Renal pelvis (tissue), 4 donors: ENCODE results near the gene MED13. TPM values are rescaled to one million over a fixed set of nuclear protein-coding genes. Genes with fewer than 3 reads are reported as not detected.
"Not testable (repeated sequence)": the region's sequence is repeated elsewhere in the genome, so short reads cannot be mapped to it uniquely, and the experiment has no call there.

Experiments
- DNase-seq: peaks from one replicate; pipeline ENCODE4 v3.0.0-alpha.2; 2013
- polyA plus RNA-seq, 3 donors: library from polyadenylated mRNA; unstranded; fragments of 120-200 nt; gene quantifications; one replicate each; pipeline ENCODE4 v1.2.1, GENCODE V29; 2013; ENCODE audit not compliant: insufficient read length in 3 of 3

The MED13 gene
- polyA plus RNA-seq, 3 donors, result 43.4 to 49.4 (median 43.5) TPM

DNA sequence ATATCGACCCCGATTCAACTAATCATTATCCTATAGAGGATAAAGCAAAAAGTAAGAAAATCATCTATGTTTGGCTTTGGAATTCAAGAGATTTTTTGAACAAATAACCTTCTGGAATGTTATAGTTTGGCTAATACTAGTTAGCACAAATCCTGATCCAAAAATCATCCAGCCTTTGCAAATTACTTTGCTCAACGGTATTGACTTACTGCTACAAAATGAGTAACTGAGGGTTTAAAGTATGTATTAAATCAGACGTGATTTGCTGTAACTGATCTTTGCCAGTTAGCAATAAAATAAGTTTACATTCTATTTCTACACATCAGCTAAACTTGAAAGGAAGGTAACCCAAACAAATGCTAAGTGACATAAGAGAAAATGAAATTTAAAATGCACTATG, 6.5 kb downstream of the MED13 start:
- no peak for DNase-seq

DNA sequence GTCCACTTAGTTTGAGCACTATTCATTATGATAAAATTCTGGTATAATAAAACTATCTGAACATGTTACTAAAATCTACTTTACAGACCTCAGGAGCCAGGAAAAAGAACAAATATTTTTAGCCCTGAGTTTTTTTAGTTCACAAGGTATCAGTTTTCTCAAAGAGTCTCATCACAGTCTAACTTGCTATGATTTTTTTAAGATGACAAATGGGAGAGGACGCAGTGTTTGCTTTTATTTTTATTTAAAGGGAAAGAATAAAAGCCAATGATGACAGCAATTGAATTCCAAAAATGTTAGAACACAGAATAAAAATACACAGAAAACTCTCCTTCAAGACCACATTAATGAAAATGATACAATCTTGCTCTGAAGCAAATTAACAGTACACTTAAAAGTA, 7.4 kb downstream of the MED13 start:
- no peak for DNase-seq

DNA sequence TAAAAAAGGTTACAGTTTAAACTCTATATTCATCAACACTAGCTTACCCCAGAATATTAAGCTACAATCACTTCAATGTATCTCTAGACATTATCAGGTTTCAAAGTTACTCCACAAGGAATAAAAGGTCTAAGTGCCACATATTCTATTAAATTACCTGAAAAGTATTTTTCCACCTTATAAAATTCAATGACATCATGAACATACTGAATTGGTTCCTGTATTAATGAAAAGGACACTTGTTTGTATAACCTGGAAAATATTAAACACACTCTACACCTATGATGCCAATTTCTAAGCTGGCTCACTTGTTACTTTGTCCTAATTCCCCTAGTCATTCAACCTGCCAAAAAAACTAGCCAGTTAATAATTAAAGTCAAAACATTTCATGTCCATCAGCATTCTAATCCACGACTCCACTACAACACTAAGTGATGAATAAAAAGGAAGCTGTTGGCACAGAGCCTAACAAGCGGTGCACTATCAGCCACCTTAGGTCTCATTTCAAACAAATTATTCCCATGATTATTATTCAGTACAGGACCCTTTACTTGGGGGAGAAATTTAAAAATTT, 12.2 kb downstream of the MED13 start:
- no peak for DNase-seq

DNA sequence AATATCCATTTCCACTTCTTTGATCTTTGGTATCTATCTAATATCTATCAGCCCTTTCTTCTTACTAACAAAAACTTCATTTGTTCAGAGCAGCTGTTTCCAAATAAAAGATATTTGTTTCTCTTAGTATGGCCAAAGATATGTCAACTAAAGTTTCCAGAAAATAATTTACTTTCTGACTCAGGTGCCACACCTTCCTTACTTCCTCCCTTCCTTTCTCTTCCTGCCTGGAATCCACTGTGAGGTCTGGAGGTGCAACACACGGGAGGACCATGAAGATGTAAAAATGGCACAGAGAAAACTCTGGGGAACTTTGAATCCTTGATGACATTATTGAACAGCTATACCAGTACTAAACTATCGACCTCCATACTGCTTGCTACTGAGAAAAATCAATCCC, 14.0 kb downstream of the MED13 start:
- no peak for DNase-seq

DNA sequence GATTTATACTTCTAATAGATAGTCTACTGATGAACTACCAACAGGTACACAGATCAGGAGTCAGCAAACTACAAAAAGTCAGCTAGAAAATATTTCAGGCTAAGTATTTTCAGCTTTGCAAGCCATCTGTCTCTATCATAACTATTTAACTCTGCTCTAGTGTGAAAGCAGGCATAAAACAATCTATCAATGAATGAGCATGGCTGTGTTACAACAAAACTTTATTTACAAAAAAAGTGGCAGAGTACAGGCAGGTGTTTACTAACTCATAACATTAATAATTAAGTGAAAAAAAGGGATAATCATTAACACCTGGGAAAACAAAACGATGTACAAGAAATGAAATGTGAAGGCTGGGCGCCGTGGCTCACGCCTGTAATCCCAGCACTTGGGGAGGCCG, 15.8 kb downstream of the MED13 start:
- DNase-seq, result no peak

DNA sequence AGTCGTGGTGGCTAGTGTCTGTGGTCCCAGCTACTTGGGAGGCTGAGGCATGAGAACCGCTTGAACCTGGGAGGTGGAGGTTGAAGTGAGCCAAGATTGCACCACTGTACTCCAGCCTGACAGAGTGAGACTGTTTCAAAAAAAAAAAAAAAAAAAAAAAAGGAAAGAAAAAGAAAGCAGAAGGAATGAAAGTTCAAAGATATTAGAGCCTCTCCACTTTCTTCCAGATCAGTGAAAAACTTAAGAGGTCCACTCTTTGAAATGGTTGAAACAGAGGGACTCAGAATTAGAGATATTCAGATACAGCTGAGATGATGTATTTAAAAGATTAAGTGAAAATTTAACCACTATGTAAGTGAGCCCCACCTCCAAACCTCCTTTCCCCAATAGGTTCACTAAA, 16.8 kb downstream of the MED13 start:
- DNase-seq, result no peak

DNA sequence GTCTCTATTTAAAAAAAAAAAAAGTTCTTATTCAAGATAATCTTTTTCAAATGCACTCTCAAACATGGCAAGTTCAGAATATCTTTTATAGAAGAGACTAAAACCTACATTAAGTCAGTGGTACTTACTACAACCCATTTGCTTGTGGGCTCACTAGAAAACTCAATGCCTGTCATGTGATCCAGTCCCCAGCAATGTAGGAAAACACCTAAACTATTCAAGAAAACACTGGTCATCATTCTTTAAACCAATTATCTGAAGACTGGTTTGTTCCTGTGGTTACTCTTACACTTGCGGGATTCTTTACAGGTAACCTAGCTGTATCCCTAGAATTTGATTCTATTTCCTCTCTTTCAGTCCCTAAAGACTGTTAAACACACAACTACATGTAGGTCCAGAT, 19.6 kb downstream of the MED13 start:
- DNase-seq, result no peak

DNA sequence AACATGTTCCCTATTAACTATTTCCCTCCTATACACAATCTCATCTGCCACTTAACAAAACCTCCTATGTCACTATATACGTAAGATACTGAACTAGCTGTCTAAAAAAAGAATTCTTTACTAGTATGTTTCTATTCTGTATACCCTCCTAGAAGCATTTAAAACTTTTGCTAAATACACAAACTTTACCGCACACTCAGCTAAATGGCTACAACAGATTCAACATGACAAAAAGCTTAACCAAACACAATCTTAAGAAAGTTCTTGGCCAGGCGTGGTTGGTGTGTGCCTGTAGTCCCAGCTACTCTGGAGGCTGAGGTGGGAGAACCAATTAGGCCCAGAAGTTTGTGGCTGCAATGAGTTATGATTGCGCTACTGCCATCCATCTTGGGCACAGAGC, 20.0 kb downstream of the MED13 start:
- DNase-seq, result no peak

DNA sequence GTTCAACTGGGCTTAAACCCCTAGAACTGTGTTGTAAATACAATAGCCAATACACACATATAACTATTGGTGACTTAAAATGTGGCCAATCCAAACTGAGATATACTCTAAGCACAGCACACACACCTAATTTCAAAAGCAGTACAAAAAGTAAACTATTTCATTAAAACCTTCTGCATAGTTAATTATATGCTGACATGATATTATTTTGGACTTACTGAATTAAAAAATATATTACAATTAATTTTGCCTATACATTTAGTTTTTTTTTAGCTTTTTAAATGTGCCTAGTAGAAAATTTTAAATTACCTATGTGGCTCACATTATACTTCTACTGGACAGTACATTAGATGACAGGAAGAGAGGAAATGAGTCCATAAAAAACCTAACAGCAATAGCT, 21.5 kb downstream of the MED13 start:
- no peak for DNase-seq

DNA sequence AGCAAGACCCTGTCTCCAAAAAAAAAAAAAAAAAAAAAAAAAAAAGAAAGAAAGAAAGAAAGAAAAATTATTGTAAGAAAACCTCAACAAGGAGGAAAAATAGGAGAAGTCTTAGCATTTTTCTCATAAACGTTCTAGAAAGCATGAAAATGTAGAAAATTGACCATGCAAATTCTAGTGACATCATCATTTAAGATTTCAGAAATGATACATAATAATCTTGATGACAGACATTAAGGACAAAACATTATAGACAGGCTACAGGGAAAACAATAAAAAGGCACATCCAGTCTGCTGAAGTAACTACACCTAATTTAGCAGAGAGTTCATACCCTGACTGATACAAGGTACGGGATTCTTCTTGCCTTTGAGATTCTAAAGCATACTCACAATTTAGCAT, 21.9 kb downstream of the MED13 start:
- DNase-seq, result no peak

DNA sequence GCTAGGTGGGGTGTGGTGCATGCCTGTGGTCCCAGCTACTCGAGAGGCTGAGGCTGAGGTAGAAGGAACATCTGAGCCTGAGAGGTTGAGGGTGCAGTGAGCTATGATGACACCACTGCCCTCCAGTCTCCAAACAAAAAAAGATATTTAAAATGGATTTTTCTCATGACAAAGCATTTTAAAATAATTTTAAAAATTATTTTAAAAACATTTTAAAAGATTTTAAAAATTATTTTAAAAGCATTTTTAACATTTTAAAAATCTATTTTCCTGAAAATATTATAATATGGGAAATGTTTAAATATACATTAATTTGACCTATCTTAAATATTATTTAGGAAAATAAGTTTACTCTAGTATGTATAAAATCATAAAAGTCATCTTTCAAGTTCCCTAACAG, 26.8 kb downstream of the MED13 start:
- DNase-seq, result no peak

DNA sequence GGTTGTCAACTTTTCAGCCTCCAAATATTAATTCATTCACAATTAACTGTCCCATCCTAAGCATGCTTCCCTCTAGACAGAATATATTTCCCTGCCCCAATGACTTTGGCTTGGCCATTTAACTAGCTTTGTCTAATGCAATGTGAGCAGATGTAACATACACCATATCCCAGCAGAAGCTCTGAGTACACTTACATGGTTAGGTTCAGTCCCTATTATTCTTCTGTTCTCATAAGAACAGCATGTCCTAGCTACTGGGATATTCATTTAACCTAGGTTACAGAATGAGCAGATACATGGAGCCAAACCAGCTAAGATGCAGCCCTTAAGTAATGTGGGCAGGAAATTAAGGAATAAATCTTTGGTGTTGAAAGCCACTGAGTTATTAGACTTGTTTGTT, 31.8 kb downstream of the MED13 start:
- no peak for DNase-seq

DNA sequence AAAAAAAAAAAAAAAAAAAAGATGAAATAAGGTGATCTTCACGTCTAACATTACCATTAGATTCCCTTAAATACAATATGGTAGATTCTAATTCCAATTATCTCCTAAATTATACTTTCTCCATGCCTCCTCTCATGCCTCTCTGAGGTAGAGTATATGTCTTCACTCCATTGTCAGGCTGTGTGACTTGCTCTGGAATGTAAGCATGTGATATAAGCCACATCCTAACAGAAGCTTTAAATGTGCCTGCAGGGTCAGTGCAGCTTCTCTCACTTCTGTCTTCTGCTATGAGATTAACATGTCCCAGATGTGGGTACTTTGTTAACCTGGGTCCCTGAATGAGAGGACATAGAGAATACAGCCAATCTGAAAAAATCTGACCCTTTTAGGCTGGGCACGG, 32.6 kb downstream of the MED13 start:
- DNase-seq, result no peak

DNA sequence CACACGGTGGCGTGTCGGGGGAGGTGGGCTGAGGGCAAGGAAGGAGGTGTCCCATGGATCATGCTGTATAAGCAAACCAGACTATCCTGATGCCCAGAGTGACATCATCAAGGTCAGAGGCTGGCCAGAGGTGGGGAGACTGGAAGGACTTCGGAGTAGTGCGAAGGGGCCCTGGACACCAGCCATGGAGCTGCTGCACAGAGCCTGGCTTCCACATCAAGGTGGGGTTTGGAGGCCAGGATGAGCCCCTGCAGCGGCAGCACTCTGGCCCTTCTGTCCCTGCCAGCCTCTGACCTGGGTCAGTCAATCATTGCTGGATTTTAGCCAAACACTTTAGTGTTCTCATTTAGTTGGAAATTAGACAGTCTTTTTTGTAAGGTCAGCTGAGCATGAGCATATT, 34.8 kb downstream of the MED13 start:
- DNase-seq, result no peak

DNA sequence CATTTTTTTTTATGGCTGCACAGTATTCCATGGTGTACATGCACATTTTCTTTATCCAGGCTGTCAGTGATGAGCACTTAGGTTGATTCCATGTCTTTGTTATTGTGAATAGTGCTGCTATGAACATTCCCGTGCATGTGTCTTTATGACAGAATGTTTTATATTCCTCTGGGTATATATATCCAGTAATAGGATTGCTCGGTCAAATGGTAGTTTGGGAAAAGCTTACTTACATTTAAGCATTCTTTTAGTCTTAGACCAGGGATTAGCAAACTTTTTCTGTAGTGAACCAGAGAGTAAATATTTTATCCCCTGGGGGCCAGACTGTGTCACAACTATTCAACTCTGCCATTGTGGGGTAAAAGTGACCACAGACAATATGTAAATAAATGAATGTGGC, 40.2 kb downstream of the MED13 start:
- DNase-seq, result no peak

DNA sequence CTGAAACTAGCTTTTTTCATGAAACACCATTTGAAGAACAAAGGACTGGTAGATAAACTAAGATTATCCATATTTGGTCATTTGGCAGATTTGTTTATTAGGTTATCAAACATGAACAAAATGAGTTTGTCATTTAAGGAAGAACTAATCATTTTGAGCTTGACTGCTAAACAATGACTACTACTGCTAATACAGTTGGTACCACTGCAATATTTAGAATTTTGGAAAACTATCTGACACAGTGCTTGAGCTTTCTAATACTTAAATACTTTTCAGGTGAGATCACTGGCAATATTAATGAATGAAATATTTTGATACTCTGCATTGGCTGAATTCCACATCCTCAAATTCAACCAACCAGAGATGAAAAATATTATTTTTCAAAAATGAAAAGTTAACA, 47.2 kb downstream of the MED13 start:
- DNase-seq, result no peak

DNA sequence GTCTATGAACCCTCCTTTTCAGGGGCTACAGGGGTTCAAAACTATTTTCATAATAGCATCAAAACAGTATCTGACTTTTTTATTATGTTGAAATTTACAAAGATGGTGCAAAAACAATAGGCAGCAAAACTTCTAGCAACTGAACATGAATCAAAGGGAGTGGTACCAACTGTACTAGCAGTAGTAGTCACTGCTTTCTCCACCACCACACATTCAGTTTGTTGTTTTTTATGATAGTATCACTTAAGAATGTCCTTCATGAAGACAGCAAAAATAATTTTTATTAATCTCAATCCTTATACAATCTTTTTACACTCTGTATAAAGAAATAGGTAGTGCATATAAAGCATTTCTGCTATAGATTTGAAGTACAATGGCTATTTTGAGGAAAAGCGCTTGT, 47.6 kb downstream of the MED13 start:
- DNase-seq, result no peak

DNA sequence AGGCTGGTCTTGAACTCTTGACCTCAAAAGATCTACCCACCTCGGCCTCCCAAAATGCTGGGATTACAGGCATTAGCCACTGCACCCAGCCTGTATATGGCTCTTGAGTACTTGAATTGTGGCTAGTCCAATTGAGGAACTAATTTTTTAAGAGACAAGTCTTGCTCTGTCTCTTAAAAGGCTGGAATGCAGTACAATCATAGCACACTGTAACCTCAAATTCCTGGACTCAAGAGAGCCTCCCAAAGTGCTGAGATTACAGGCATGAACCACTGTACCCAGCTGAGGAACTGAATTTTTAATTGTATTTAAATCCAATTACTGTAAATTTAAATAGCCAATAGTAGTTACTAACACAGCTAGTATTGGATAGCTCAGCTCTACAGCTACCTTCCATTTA, 50.6 kb downstream of the MED13 start:
- no peak for DNase-seq

DNA sequence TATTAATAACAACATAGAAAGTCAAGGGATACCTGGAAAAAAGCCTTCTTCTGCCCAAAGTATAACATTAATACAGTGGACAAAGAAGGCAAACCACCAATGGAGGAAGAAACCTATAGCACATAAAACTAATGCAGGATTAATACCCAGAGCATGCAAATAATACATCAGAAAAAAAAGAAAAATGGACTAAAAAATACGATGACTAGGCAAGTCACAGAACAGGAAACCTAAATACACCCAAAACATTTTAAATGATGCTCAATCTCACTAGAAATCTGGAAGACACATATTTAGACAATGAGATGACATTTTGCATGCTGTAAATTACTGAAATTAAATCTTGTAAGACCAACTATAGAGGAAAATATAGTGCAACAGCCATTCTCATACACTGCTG, 55.9 kb downstream of the MED13 start:
- no peak for DNase-seq

DNA sequence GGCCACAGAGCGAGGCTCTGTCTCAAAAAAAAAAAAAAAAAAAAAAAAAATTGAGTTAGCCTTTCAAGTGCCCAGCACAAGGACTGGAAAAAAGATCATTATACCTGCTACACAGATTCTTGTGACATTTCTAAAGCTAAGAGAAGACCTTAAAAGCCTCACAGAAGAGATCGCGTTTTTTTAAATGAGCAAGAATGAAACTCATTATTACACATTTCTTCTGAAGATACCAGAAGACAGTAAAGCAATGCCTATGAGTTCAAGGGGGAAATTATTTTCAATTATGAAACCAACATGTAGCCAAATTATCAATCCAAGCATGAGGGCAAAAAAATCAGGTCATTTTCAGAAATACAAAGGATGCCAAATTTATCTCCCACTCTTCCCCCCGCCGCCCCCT, 56.8 kb downstream of the MED13 start:
- no peak for DNase-seq

DNA sequence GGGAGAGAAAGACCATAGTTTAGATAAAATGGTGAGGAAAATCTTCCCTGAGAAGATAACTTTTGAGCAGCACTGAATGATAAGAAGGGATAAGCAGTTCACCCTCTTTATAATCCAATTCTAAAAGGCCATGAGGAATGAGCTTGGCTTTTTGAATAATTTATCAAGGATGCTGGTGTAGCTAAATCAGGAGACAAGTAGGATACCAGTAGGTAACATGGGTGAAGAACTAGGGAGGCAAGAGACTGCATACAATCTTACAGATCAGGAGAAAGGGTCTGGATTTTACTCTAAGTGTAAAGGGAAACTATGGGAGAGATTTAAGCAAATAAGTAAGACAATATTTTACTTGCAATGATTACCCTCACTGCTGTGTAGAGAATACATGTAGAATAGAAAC, 60.7 kb downstream of the MED13 start:
- no peak for DNase-seq

DNA sequence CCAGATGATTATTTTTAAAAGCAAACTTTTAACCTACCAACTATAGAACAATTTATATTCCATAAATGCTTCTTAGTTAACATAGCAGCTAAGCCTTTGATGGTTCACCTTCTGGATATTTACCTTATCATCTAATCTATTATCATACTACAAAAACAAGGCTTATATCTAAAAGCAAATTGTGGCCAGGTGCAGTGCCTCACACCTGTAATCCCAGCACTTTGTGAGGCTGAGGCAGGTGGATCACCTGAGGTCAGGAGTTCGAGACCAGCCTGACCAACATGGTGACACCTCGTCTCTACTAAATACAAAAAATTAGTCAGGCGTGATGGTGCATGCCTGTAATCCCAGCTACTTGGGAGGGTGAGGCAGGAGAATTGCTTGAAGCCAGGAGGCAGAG, 61.9 kb downstream of the MED13 start:
- DNase-seq, result not testable (repeated sequence)

DNA sequence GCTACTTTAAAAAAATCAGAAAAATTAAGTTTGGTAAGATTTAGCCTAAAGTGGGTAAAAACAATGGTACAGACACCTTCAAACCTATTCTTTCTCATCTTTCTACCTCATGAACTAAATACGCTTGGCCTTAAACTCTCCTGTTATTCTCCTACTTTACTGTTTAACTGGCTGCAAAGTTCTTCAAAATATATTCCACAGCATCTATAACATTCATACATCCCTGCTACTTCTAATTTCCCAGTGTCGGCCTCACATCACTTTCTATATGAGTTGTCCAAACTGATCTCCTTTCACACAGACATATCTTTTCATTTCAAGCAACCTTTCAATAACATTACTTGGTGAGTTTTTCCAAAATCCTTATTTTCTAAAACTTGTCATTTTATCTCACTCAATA, 64.0 kb downstream of the MED13 start:
- DNase-seq, result no peak

DNA sequence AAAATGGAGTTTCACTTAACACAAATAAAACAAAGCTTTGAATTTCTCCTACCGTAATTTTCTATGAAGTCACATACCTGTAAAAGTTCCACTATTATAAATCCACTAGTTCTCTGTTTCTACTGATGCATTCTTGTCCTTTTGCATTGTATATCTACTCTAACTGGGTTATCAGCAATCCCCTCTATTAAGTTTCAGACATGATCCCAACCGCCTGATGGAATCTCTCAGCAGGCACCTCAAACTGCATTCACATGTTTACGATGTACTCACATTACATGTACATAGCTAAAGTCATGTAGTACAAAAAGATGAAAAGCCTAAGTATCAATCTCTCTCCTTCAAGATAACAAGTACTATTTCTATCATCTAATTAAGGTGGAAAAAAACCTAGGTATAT, 64.9 kb downstream of the MED13 start:
- DNase-seq, result no peak

DNA sequence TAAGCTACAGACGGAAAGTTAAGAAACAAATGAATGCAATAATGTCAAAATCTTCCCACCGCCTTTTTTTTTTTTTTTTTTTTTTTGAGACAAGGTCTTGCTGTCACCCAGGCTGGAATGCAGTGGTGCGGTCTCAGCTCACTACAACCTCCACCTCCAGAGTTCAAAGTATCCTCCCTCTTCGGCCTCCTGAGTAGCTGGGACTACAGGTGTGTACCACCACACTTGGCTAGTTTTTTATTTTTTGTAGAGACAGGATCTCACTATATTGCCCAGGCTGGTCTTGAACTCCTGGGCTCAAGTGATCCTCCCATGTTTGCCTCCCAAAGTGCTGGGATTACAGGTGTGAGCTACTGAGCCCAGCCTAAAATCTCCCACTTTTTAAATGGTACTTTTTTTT, 66.5 kb downstream of the MED13 start:
- not testable (repeated sequence) for DNase-seq
